ENCODE measurements around the gene GABBR2.

Gene GABBR2

GRCh38 chr9:98555651-98556465 lies 152.9 kb downstream of the GABBR2 start:
- H3K27ac Mint-ChIP-seq, result no peak overlapping the region
- no peaks in the 10 kb centered on the region for H3K9me3 Mint-ChIP-seq
- no peaks in the 10 kb centered on the region for H3K4me1 Mint-ChIP-seq (ENCODE audit: low read depth)
- peaks cover 12% of the 10 kb centered on the region for H3K27me3 Mint-ChIP-seq
- H3K4me3 Mint-ChIP-seq, result no peak overlapping the region
- no peaks in the 10 kb centered on the region for H3K36me3 Mint-ChIP-seq (ENCODE audit: low read depth)

- Mint-ChIP-seq H3K9me3 (no peaks in the 10 kb centered on the region), H3K27me3 (peaks cover 12% of the 10 kb centered on the region), H3K27ac (no peak overlapping the region), H3K4me3 (no peak overlapping the region), H3K4me1 (ENCODE audit: low read depth) (no peaks in the 10 kb centered on the region), H3K36me3 (ENCODE audit: low read depth) (no peaks in the 10 kb centered on the region)
These were observed 154.0 kb downstream of the GABBR2 start for GRCh38 chr9:98554752-98555151.

GRCh38 chr9:98552331-98552730 lies 156.4 kb downstream of the GABBR2 start:
- Mint-ChIP-seq H3K27me3 (peaks cover 12% of the 10 kb centered on the region), H3K4me1 (ENCODE audit: low read depth) (no peaks in the 10 kb centered on the region), H3K4me3 (no peak overlapping the region), H3K27ac (no peak overlapping the region), H3K36me3 (ENCODE audit: low read depth) (no peaks in the 10 kb centered on the region), H3K9me3 (no peaks in the 10 kb centered on the region)

GRCh38 chr9:98551511-98552286 lies 157.0 kb downstream of the GABBR2 start:
- H3K4me3 Mint-ChIP-seq, result no peak overlapping the region
- H3K4me1 Mint-ChIP-seq (ENCODE audit: low read depth), result no peaks in the 10 kb centered on the region
- H3K27me3 Mint-ChIP-seq, result peaks cover 12% of the 10 kb centered on the region
- no peaks in the 10 kb centered on the region for H3K36me3 Mint-ChIP-seq (ENCODE audit: low read depth)
- no peak overlapping the region for H3K27ac Mint-ChIP-seq
- no peaks in the 10 kb centered on the region for H3K9me3 Mint-ChIP-seq

DNA sequence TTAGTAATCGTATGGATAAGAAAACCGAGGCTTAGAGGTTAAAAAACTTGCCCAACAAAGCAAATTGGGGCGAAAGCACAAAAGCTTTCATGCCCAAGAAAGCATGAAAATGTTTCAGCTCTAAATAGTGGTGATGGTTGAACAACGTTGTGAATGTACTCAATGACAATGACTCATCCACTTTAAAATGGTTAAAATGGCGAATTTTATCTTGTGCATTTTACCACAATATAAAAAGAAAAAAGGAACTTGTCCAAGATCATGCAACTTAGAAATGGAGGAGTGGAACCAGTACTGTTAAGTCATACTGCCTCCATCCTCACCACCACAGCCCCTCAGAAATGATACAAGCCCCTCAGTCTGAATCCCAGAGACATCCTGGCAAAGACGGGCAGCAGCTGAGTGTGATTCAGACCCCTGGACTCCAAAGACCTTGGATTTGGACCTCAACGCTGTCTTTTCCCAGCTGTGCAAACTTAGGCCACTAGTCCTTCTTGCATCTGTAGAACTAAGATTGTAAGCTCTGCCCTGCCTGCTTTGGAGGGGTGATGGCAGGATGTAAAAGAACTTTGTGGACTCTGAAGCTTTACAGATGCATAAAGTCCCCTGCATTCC lies 158.4 kb downstream of the GABBR2 start:
- no peak overlapping the region for H3K27ac Mint-ChIP-seq
- no peaks in the 10 kb centered on the region for H3K36me3 Mint-ChIP-seq (ENCODE audit: low read depth)
- H3K9me3 Mint-ChIP-seq, result no peaks in the 10 kb centered on the region
- H3K4me1 Mint-ChIP-seq (ENCODE audit: low read depth), result no peaks in the 10 kb centered on the region
- H3K27me3 Mint-ChIP-seq, result peaks cover 7% of the 10 kb centered on the region
- H3K4me3 Mint-ChIP-seq, result no peak overlapping the region

DNA sequence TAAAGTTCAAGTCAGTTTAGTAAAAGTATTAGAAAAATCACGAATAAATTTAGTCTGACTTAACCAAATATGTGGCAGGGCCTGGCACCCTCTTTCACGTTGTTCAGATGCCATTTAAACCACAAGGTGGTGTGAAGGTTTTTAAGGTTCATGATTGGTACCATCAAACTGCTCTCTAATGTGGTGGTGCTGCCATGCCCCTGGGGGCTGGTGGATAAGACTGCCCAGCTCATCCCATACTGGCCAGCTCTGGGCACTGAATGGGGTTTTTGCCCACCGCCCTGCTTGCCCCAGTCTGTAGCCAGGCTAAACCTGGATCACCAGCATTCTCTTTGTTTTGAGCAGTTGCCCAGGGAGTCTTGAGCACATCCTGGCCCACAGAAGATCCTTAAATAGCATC lies 159.3 kb downstream of the GABBR2 start:
- Mint-ChIP-seq H3K27me3 (peaks cover 6% of the 10 kb centered on the region), H3K4me1 (ENCODE audit: low read depth) (no peaks in the 10 kb centered on the region), H3K27ac (no peak overlapping the region), H3K36me3 (ENCODE audit: low read depth) (no peaks in the 10 kb centered on the region), H3K4me3 (no peak overlapping the region), H3K9me3 (no peaks in the 10 kb centered on the region)

DNA sequence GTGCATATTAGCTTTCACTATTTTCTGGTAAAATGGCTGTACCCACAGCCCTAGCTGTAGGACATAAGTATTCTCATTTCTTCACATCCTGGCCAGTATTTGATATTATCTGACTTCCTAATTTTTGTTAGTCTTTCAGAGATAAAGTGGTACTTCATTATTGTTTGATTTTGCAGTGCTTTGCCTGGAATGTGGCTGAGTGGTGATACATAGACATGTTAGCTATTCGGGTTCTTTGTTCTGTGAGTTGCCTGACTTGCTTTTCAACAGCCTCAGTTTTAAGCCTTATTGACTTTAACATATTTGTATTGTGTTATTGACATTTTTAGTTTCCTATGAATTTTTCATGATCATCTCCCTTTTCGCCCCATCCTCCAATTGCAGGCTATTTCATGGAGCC lies 161.1 kb downstream of the GABBR2 start:
- Mint-ChIP-seq H3K27ac (no peak overlapping the region), H3K36me3 (ENCODE audit: low read depth) (no peaks in the 10 kb centered on the region), H3K9me3 (no peaks in the 10 kb centered on the region), H3K4me3 (no peak overlapping the region), H3K4me1 (ENCODE audit: low read depth) (no peaks in the 10 kb centered on the region), H3K27me3 (no peaks in the 10 kb centered on the region)

DNA sequence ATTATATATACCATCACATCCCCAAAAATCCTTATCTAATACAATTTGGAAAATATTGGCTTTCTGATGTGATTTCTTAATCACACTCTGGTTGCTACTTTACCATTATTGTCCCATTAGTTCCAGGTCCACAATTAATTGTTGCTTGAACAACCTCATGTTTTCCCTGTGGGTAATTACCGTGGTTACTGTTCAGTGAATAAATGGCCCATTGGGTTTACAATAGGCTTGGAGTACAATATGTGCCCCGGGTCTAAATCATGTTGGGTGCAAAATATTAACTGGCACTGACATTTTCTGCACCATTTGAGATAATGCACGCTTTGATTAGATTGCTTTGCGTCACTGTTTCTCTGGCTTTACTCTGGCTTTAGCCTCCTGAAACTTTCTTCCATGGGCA lies 163.7 kb downstream of the GABBR2 start:
- H3K27me3 Mint-ChIP-seq, result peaks cover 6% of the 10 kb centered on the region
- H3K27ac Mint-ChIP-seq, result no peak overlapping the region
- H3K9me3 Mint-ChIP-seq, result no peaks in the 10 kb centered on the region
- no peaks in the 10 kb centered on the region for H3K36me3 Mint-ChIP-seq (ENCODE audit: low read depth)
- no peak overlapping the region for H3K4me3 Mint-ChIP-seq
- no peaks in the 10 kb centered on the region for H3K4me1 Mint-ChIP-seq (ENCODE audit: low read depth)

DNA sequence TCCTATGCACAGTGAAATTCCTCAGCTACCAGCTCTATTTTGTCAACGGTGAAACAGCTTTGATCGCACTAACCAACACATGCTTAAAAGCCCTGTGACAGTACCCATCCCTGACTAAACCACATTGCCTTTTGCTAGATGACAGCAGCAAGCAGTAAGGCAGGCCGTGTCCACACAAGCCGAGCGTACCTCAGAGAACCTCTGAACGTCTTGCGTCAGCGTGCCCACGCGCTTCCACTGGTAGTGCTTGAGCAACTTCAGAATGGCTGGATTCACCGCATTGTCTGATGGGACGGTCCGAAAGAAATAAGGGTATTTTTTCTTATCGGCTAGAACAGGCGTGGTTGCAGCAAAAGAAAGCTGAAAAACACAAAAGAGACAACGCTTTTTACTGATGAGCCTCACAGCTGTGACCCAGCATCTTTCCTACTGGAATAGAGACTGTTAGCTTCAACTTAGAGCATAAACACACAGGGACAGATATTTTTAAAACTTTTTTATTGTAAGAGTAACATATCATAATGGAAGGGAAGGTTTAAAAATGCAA lies 167.0 kb downstream of the GABBR2 start:
- Mint-ChIP-seq H3K4me3 (no peak overlapping the region), H3K27ac (no peak overlapping the region), H3K36me3 (ENCODE audit: low read depth) (no peaks in the 10 kb centered on the region), H3K27me3 (peaks cover 7% of the 10 kb centered on the region), H3K4me1 (ENCODE audit: low read depth) (no peaks in the 10 kb centered on the region), H3K9me3 (no peaks in the 10 kb centered on the region)

- Mint-ChIP-seq H3K27me3 (peaks cover 7% of the 10 kb centered on the region), H3K4me1 (ENCODE audit: low read depth) (no peaks in the 10 kb centered on the region), H3K4me3 (no peak overlapping the region), H3K36me3 (ENCODE audit: low read depth) (no peaks in the 10 kb centered on the region), H3K27ac (no peak overlapping the region), H3K9me3 (no peaks in the 10 kb centered on the region)
These were observed 168.3 kb downstream of the GABBR2 start for GRCh38 chr9:98540476-98540875.

GRCh38 chr9:98539954-98540353 lies 168.8 kb downstream of the GABBR2 start:
- Mint-ChIP-seq H3K27me3 (peaks cover 7% of the 10 kb centered on the region), H3K27ac (no peak overlapping the region), H3K4me3 (no peak overlapping the region), H3K4me1 (ENCODE audit: low read depth) (no peaks in the 10 kb centered on the region), H3K9me3 (no peaks in the 10 kb centered on the region), H3K36me3 (ENCODE audit: low read depth) (no peaks in the 10 kb centered on the region)

GRCh38 chr9:98538626-98539031 lies 170.1 kb downstream of the GABBR2 start:
- no peaks in the 10 kb centered on the region for H3K9me3 Mint-ChIP-seq
- H3K27ac Mint-ChIP-seq, result no peak overlapping the region
- no peak overlapping the region for H3K4me3 Mint-ChIP-seq
- H3K36me3 Mint-ChIP-seq (ENCODE audit: low read depth), result no peaks in the 10 kb centered on the region
- H3K4me1 Mint-ChIP-seq (ENCODE audit: low read depth), result no peaks in the 10 kb centered on the region
- peaks cover 7% of the 10 kb centered on the region for H3K27me3 Mint-ChIP-seq

GRCh38 chr9:98538203-98538602 lies 170.5 kb downstream of the GABBR2 start:
- Mint-ChIP-seq H3K4me3 (no peak overlapping the region), H3K9me3 (no peaks in the 10 kb centered on the region), H3K27me3 (peaks cover 7% of the 10 kb centered on the region), H3K27ac (no peak overlapping the region), H3K36me3 (ENCODE audit: low read depth) (no peaks in the 10 kb centered on the region), H3K4me1 (ENCODE audit: low read depth) (no peaks in the 10 kb centered on the region)

DNA sequence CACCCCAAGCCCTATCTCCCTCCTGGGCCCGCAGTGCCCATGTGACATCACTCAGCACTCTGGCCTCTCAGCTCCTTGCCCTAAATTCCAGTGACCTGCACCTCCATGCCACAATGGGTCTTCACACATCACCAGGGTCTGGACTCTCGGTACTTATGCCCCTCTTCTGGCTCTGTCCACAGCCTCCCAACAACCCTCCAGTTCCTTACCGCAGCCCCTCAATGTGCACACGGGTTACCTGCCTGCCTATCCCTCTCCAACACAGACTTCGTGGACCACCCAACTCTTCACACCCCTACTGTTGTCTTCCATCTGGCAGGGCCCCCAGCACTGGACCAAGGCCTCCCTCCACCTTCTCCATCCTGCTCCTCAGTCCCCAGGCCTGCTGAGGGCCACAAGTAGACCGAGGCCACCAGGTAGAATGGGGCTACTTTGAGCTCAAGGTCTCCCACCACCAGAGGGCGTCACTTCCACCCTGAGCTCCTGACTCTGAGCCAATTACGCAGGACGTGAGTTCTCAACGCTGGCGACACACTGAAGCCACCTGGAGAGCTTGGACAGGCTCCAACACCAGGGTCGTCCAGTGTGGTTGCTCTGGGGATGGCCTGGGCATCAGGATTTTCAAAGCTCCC lies 172.1 kb downstream of the GABBR2 start:
- Mint-ChIP-seq H3K4me3 (no peak overlapping the region), H3K36me3 (ENCODE audit: low read depth) (no peaks in the 10 kb centered on the region), H3K27me3 (peaks cover 7% of the 10 kb centered on the region), H3K27ac (no peak overlapping the region), H3K4me1 (ENCODE audit: low read depth) (no peaks in the 10 kb centered on the region), H3K9me3 (no peaks in the 10 kb centered on the region)

DNA sequence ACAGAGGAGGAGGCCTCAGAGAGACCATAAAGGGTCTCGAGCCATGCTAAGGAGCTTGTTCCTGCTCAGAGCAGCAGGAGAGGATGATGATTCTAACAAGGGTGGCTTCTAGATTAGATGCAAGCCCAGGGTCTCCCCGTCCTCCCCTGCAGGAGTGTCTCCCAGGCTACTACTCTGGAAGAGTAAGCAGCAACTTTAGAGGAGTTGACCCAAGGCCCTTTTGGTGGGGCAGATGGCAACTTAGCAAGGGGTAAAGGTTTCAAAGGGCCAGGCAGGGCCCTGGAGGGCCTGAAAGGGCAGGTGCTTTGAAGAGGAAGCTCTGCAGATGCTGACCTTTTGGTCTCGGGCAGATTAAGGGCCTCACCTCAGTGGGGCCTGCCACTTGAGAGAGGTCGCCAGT lies 174.9 kb downstream of the GABBR2 start:
- H3K27ac Mint-ChIP-seq, result no peak overlapping the region
- H3K4me3 Mint-ChIP-seq, result no peak overlapping the region
- H3K36me3 Mint-ChIP-seq (ENCODE audit: low read depth), result no peaks in the 10 kb centered on the region
- H3K27me3 Mint-ChIP-seq, result peaks cover 4% of the 10 kb centered on the region
- no peaks in the 10 kb centered on the region for H3K4me1 Mint-ChIP-seq (ENCODE audit: low read depth)
- H3K9me3 Mint-ChIP-seq, result no peaks in the 10 kb centered on the region

Measured in stimulated activated naive CD8-positive, alpha-beta T cell treated with anti-CD3 and anti-CD28 coated beads, Interleukin-15, Interleukin-2, amounts not matched to agents 100 ng/mL and 50 ng/mL, for 24 hours (primary cell).